Activated CD4-positive, alpha-beta T cell treated with anti-CD3 and anti-CD28 coated beads for 4 hours (primary cell): ENCODE measurements around the gene SLC25A17.
"Not testable (repeated sequence)": the region's sequence is repeated elsewhere in the genome, so short reads cannot be mapped to it uniquely, and the experiment has no call there.

Source experiments
- DNase-seq, 2 donors: peaks; one replicate each; pipeline ENCODE4 v3.0.0-alpha.2; 2020

Gene SLC25A17

DNA sequence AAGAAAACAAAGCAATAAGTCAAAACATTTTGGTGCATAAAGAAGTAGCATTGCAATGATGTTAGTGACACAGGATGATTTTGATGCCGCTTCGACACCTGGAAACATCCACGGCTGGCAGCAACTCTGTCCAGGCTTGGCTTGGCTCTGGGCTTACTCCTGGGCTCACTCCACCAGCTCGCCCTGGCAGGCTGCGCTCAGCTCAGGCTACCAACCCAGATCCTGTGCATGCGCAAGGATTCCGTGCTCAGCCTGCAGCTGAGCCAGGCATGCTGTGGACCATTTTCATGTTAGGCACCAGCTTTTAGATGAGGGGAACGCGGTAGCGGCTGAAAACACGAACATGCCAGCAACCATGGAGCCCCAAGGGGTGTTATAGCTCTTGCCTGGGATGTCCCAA is 66.0 kb downstream of the SLC25A17 start:
- DNase-seq: no peak

DNA sequence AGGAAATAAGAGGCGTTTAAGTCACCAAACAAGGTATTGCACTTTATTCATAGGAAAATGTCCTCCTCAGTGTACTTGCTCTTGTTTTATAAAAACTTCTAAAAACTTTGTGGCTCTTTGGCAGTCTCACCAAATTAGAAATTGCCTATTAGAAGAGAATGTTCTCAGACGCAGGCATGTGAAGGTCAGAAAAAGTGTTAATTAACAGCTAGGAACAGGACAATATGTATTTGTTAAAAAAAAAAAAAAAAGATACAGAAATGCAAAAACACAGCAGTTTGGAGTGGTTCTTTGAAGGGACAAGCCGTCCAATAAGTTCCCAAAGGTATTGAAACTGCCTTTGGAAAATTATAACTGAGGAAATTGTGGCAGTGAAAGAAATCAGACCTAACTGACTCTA is 67.9 kb downstream of the SLC25A17 start:
- no peak for DNase-seq

DNA sequence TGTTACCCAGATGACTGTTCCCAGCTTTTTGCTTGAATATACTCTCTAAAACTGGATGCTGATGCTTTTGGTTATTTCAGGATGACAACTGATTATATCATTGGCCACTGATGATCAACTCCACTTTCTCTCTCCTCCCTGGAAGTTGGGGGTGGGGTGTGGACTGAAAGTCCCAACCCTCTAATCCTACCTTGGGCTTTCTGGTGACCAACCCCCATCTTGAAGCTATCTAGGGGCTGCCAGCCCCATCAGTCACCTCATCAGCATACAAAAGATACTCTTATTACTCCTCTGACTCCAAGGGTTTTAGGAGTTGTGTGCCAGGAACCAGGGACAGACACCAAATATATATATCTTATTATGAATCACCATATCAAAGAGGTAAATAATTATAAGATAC is 69.3 kb downstream of the SLC25A17 start:
- DNase-seq: no peak

DNA sequence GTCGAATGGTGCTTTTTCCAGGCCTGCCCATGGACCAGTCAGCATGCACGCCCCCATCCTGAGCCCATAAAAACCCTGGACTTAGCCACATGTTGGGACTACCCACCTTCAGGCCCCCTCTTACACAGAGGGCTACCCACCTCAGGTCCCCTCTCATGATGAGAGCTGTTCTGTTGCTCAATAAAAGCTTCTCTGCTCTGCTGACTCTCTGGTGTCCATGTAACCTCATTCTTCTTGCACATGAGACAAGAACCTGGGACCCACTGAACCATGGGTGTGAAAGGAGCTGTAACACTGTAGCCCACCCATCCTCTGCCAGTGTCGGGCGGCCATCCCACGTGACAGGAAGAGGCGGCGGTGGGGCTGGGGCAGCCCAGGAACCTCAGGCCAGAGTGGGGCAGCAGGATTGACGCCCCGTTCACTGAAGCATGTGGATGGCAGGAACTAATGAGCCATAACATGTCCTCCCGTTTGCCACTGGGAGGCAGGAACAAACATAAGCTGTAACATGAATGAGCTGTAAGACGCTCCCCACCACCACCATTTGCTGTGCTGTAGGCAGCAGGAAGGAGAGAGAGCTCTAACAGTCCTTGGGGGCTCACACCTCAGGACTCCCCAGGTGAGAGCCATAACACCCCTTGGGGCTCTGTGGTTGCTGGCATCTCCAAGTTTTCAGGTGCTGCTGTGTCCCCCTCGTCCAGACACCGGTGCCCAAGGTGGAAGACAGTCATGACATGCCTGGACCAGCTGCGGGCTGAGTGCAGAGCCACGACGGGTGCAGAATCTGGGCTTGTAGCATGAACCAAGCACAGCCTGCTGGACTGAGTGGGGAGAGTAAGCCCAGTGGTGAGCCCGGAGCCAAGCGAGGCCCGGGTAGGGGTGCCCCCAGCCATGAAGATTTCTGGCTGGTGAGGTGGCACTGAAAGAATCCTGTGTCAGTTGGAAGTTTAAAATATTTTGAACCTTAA is 70.5 kb downstream of the SLC25A17 start:
- no peak for DNase-seq

DNA sequence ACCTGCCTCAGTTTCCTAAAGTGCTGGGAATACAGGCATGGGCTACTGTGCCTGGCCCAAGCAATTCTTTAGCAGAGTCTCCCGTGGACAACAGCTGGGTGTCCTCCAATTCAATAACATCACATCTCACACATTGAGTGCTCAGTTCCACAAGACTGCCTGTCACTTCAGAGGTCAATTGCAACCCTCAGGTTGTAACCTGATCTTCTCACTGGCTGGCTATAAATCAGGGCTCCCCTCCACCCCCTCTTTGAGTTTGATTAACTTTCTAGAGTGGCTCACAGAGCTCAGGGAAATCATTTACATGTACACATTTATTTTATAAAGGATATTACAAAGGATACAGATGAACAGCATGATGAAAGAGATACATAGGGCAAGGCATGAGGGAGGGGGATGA is 71.8 kb downstream of the SLC25A17 start:
- DNase-seq: no peak

DNA sequence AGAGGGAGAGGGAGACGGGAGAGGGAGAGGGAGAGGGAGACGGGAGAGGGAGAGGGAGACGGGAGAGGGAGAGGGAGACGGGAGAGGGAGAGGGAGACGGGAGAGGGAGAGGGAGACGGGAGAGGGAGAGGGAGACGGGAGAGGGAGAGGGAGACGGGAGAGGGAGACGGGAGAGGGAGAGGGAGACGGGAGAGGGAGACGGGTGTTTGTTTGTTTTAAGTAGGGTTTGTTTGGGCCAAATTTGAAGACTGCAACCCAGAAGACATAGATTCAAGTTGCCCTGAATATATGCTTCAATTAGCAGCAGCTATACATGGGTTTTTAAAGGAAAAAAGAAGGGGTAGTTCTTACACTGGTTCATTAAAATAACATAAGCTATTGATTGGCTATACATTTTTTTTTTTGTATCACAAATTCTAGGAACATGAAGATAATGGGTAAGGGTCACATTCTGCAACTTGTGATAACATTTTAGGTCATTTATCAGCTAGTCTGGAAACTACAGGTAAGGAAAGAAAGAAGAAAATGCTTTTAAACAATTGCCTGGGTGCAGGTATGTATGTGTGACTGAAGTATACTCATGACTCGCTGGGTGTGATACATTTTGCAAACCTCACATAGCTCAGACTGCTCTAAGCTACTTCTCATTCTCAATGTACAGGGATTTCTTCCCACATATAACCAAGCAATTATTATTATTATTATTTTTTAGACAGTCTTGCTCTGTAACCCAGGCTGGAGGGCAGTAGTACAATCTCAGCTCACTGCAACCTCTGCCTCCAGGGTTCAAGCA is 72.5 kb downstream of the SLC25A17 start:
- DNase-seq: no peak

DNA sequence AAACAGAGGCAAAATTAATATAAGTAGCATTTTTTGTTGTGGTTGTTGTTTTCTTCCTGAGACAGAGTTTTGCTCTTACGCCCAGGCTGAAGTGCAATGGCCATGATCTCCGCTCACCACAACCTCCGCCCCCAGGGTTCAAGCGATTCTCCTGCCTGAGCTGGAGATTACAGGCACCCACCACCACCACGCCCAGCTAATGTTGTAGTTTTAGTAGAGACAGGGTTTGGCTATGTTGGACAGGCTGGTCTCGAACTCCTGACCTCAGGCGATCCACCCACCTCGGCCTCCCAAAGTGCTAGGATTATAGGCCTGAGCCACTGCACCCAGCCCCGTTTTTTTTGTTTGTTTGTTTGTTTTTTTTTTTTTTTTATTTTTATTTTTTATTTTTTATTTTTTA is 75.4 kb downstream of the SLC25A17 start:
- no peak for DNase-seq

DNA sequence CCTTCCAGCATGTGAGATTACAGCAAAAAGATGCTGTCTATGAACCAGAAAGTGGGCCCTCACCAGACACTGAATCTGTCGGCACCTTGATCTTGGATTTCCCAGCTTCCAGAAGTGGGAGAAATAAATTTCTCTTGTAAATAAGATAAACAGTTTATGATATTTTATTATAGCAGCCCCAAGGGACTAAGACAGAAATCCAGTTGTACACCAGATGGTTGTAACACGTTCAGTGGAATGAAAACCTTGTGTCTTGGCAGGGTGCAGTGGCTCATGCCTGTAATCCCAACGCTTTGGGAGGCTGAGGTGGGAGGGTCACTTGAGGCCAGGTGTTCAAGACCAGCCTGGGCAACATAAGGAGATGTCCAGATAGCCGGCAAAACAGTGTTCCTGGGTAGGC is 78.0 kb downstream of the SLC25A17 start:
- no peak for DNase-seq

DNA sequence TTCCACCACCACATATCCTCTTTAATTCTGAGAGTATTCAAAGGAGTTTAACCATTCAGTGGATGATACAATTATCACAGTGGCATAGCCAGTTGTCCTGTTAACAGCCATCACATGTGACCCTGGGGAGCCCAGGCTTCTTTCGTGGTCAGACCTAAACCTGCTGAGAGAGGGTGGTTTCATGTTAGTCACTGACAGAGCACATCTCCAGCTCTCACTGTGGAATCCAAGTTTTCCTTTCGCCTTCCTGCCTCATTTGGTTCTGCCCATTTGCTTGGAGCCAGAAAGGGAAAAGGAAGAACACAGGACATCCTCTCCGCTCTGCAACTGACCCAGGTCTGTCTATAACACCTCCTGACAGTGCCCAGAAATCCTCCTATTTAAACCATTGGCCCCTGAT is 79.4 kb downstream of the SLC25A17 start:
- no peak for DNase-seq

DNA sequence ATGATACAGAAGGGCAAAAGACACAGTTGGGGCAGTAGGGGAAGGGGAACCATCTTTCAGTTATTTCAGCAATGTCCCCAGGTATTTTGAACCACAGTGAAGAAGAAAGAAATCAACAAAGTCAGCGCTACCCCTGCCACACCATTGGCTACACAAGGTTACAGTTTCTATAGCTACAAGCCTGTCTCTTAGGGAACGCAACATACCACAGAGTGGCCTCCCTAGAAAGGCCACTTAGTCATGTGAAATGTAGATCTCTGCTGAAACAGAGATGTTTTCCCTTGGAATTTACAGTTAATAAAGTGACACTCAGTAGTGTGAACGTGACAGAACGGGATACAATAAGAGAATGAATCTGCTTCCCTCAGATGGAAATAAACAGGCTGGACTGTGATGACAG is 85.2 kb downstream of the SLC25A17 start:
- DNase-seq: no peak

DNA sequence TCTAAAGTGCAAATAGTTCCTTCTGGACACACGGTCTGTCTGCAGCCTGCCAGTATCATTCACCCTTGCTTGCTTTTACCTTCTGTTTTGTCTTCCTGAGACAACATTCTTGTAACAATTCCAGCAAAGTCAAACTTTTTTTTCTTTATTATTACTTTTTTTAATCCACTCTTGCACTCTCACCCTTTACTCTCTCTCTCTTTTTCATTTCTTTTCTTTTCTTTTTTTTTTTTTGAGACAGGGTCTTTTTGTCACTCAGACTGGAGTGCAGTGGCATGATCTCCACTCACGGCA is 86.2 kb downstream of the SLC25A17 start:
- no peak for DNase-seq

DNA sequence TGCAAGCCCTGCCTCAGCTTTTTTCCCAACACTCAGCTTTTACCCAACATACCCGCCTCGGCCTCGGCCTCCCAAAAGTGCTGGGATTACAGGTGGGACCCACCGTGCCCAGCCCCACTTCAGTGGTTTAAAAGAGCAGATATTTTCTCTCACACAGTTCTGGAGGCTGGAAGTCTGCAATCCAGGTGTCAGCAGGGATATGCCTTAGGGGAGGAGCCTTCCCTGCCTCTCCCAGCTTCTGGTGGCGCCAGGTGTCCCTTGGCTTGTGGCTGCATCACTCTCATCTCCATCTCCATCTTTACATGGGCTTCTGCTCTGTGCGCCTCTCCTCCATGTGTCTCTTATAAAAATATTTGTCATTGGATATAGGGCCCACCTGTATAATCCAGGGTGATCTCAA is 89.9 kb downstream of the SLC25A17 start:
- no peak for DNase-seq

DNA sequence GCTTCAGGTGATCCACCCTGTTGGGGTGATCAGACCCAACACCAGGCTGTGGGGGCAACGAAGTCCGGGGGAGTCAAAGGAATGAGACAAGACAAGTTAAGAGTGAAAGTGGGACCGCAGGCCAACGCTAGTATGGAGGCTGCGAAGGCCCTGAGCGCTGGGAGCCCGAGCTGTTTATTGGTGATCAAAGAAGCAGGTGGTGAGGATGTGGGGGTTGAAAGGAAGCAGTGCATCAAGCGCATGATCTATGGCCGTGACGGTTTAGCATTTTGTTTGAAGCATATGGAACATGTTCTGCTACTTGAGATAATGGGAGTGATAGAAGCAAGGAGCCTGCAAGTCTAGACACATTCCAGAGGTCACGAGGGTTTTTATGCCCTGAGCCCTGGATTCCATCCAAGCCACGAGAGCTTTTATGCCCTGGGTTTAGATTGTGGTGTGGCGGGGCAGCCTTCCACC is 90.4 kb downstream of the SLC25A17 start:
- peak; percentile 50 to 61 for DNase-seq

DNA sequence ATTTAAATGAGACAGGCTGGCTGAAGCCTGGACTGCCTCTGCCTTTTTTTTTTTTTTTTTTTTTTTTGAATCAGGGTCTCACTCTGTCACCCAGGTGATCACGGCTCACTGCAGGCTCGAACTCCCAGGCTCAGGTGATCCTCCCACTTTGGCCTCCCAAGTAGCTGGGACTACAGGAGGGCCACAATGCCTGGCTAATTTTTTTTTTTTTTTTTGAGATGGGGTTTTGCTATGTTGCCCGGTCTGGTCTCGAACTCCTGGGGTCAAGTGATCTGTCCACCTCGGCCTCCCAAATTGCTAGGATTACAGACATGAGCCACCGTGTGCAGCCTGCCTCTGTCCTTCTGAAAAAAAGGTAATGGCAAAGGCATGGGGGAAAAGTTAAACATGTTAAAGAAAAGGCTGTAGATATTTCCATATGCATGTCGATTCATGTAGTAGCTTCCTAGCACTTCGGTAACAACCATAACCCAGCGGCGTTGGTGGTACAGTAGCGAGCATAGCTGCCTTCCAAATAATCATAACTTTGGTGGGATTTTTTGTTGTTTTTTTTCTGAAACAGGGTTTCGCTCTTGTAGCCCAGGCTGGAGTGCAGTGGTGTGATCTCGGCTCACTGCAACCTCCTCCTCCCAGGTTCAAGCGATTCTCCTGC is 91.1 kb downstream of the SLC25A17 start:
- no peak for DNase-seq

DNA sequence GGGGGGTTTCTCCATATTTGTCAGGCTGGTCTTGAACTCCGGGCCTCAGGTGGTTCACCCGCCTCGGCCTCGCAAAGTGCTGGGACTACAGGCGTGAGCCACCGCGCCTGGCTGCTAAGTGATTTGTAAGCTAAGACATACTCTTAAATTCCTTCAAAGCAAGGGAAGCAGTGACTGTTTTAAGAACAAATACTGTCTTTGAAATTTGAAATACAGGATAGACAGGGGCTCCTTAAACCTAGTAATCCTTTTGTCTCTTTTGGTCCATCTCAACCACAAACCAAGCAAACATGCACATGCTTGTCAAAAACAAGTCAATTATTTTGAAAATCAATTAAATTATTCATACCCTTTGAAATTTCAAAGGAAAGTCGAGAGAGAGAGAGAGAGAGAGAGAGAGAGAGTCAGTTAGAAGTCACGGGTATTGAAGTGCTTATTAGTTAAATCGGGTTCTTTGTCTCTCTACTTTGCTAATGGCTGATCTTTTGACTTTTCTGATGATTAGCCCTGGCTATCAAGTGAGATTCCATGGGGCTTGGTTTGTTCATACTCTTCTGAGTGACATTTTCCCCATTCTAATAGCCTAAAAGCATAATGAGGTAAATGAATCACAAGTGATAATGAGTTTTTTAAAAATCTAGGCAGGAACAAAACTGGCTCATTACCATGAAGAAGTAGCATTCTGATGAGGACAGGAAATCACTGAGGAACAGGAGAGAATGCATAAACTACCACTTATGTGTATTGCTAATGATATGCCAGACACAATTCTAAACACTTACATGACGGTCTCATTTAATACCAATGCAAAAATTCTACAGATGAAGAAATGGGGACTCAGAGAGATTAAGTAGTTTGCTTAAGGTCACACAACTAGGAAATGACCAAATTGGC is 91.8 kb downstream of the SLC25A17 start:
- DNase-seq: no peak

DNA sequence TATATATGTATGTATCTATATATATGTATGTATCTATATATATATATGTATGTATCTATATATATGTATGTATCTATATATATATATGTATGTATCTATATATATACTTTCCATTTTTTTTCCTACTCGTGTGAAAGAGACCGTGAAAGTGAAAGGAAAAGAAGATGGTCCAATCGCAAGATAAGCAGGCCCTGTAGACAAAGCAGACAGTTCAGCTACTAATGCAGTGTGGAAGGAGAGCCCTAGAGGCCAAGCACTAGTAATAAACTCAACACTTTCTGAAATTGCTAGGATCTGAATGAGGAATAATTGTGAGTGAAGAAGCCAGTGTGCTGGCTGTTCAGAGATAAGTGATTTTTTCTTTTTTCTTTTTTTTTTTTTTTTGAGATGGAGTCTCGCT is 92.6 kb downstream of the SLC25A17 start:
- no peak for DNase-seq

DNA sequence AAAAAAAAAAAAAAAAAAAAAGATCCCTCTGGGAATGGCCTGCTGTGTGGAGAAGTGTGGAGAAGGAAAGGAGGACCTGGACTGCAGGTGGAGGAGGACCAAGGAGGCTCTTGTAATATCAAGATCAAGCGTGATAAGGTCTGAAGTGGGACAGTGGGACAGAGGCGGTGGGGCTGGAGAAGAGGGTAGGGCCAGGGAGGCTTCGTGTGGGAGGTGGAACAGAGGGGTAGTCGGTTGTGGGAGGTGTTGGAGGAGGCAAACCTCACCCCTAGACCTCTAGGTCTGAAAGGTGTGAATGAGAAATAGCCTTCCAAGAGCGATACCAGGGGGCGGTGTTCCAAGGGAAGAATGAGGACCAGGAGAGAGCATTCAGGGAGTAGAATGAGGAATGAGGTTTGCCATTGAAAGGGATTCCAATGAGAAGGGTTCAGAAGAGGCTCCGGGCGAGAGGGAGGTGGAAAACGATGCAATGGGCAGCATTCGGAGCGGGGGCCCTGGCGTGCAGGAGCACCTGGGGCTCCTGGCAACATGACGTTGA is 95.7 kb downstream of the SLC25A17 start:
- no peak for DNase-seq

DNA sequence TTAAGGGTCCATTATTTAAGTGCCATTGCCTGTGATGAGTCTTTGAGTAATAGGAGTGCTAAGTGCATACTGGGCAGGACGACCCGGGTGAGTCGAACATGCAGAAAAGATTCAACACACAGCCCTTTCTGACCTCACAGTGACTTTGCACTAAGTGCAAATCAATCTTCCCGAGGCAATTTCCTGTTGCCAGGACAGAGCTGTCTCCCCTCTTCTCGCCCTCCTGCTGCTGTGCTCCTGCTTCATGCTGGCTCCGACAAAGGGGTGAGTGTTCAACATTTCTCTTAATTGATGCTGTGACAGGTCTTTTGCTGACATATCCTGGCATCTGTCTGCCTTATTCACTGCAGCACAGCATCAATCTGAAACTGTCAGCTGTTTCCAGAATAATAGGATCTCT is 97.9 kb downstream of the SLC25A17 start:
- no peak for DNase-seq

DNA sequence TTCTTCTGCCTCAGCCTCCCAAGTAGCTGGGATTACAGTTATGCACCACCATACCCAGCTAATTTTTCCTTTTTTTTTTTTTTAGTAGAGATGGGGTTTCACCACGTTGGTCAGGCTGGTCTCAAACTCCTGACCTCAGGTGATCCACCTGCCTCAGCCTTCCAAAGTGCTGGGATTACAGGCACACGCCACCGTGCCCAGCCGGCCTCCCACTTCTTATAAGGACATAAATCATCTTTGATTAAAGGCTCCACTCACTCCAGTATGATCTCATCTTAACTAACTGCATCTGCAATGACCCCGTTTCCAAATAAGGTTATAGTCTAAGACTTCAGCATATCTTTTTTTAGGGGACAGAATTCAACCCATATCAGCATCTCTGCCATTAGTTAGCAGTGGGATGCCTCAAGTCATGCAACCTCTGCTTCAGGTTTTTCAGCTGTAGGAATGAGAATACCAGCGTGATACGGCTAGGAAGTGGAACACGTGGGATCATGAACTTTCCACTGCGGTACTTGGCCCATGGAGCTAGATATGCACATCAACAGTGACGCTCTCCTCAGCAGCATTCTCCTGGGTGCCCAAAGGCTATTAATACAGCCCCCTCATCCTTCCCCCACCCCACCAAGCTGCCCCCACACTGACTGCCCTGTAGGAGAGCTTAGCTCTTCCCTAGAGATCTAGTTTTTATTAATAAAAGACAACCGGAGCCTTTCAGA is 98.4 kb downstream of the SLC25A17 start:
- DNase-seq: no peak

DNA sequence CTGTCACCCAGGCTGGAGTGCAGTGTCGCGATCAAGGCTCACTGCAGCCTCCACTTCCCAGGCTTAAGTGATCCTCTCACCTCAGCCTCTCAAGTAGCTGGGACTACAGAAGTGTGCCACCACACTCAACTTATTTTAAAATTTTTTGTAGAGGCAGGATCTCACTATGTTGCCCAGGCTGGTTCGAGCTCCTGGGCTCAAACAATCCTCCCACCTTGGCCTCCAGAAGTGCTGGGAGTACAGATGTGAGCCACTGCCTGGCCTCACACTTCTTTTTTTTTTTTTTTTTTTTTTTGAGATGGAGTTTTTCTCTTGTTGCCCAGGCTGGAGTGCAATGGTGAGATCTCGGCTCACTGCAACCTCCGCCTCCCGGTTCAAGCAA is 99.0 kb downstream of the SLC25A17 start:
- DNase-seq: not testable (repeated sequence)
